ENCODE data around the gene OPHN1.

- no peak for TF ChIP-seq TAF1 (IDR thresholded peaks at IDR 0.05; ENCODE audit: borderline replicate concordance, insufficient read depth, low read length)
- no peak for TF ChIP-seq POLR2AphosphoS5 (IDR thresholded peaks at IDR 0.05; ENCODE audit: low read depth, low read length)
- TF ChIP-seq REST (IDR thresholded peaks at IDR 0.05; ENCODE audit: insufficient read depth in 1 of 2, low read depth in 2 of 2, low read length in 2 of 2), result no peak
These were observed 373.8 kb downstream of the OPHN1 start for GRCh38 chrX:68059469-68059868.
